HEK293 (cell line): ENCODE measurements around the gene LMBR1.
"Not testable (repeated sequence)": the region's sequence is repeated elsewhere in the genome, so short reads cannot be mapped to it uniquely, and the experiment has no call there.

Experiments used
- CTCF ChIA-PET: fragments of 350-600 bp; formaldehyde crosslinking; extraction: SDS; loops from one replicate; lab custom pipeline; 2021; ENCODE audit warnings: antibody characterized with exemption; lab: Yijun Ruan, JAX
- POLR2A ChIA-PET: fragments of 300-600 bp; formaldehyde crosslinking; extraction: SDS; loops from one replicate; lab custom pipeline; 2020; ENCODE audit warnings: antibody characterized with exemption, inconsistent platforms; lab: Yijun Ruan, JAX
- H3K27ac ChIP-seq: fragments of 200-500 bp; sonication (Bioruptor generic); 2 replicates; pipeline ENCODE4 v1.5.1; 2014; ENCODE audit warnings: low read depth, low read length, control low read depth, inconsistent platforms; ENCODE audit errors: extremely low read depth
- H3K36me3 ChIP-seq, 2 experiments: fragments of 200-500 bp in 1 of 2; sonication (Bioruptor generic) in 1 of 2; 1 replicate in 1 of 2; 2 replicates in 1 of 2; pipeline ENCODE4 v1.5.1; 2014 to 2017; ENCODE audit warnings: inconsistent platforms in 2 of 2, low read length in 2 of 2; ENCODE audit not compliant: control insufficient read depth in 2 of 2, insufficient read depth in 1 of 2
- H3K4me1 ChIP-seq: fragments of 200-500 bp; sonication (Bioruptor generic); 2 replicates; pipeline ENCODE4 v1.5.1; 2014; ENCODE audit warnings: mild to moderate bottlenecking, low read length, inconsistent platforms; ENCODE audit not compliant: control insufficient read depth, insufficient read depth
- H3K4me3 ChIP-seq: 2 replicates; pipeline ENCODE4 v1.5.1; 2011; ENCODE audit warnings: low read depth, mild to moderate bottlenecking, control low read depth, low read length, moderate library complexity
- H3K9me3 ChIP-seq: fragments of 200-500 bp; sonication (Bioruptor generic); 2 replicates; pipeline ENCODE4 v1.5.1; 2014; ENCODE audit warnings: low read depth, low read length, inconsistent platforms; ENCODE audit not compliant: control insufficient read depth, insufficient read depth
- HOXA7 ChIP-seq: sonication (generic); formaldehyde crosslinking; IDR thresholded peaks from 2 replicates; pipeline ENCODE4 v1.8.1; 2022; ENCODE audit warnings: missing genetic modification reagents, borderline replicate concordance
- KLF17 ChIP-seq: fragments of 450-650 bp; formaldehyde crosslinking; IDR thresholded peaks from 2 replicates; pipeline ENCODE4 v1.5.1; 2016; ENCODE audit warnings: missing biosample characterization, missing genetic modification characterization
- PRDM6 ChIP-seq: fragments of 450-650 bp; formaldehyde crosslinking; IDR thresholded peaks from 2 replicates; pipeline ENCODE4 v1.5.1; 2017; ENCODE audit warnings: missing biosample characterization, missing genetic modification characterization
- SP7 ChIP-seq: fragments of 450-650 bp; formaldehyde crosslinking; IDR thresholded peaks from 2 replicates; pipeline ENCODE4 v1.5.1; 2016; ENCODE audit warnings: missing biosample characterization, missing genetic modification characterization
- YY2 ChIP-seq: fragments of 450-650 bp; formaldehyde crosslinking; IDR thresholded peaks from 2 replicates; pipeline ENCODE4 v1.5.1; 2016; ENCODE audit warnings: missing biosample characterization, missing genetic modification characterization
- ZBTB21 ChIP-seq: fragments of 450-650 bp; formaldehyde crosslinking; IDR thresholded peaks from 2 replicates; pipeline ENCODE4 v1.5.1; 2017; ENCODE audit warnings: missing biosample characterization, missing genetic modification characterization
- ZNF354C ChIP-seq: fragments of 450-650 bp; formaldehyde crosslinking; IDR thresholded peaks from 2 replicates; pipeline ENCODE4 v1.5.1; 2016; ENCODE audit warnings: missing biosample characterization, missing genetic modification characterization, low read depth, borderline replicate concordance
- ZNF37A ChIP-seq: fragments of 450-650 bp; IDR thresholded peaks from 2 replicates; pipeline ENCODE4 v1.5.1; 2018; ENCODE audit warnings: missing biosample characterization, missing genetic modification characterization
- ZNF670 ChIP-seq: fragments of 450-650 bp; formaldehyde crosslinking; IDR thresholded peaks from 2 replicates; pipeline ENCODE4 v1.5.1; 2016; ENCODE audit warnings: missing biosample characterization, missing genetic modification characterization, low read depth
- ZNF701 ChIP-seq: fragments of 450-650 bp; formaldehyde crosslinking; IDR thresholded peaks from 2 replicates; pipeline ENCODE4 v1.5.1; 2016; ENCODE audit warnings: missing biosample characterization, missing genetic modification characterization
- ZNF837 ChIP-seq: fragments of 450-650 bp; formaldehyde crosslinking; IDR thresholded peaks from 2 replicates; pipeline ENCODE4 v1.5.1; 2016; ENCODE audit warnings: missing biosample characterization, missing genetic modification characterization
- TF ChIP-seq, protein P1 (sequence below): fragments of 450-650 bp; formaldehyde crosslinking; IDR thresholded peaks from 2 replicates; pipeline ENCODE4 v1.5.1; 2016; ENCODE audit warnings: missing biosample characterization, missing genetic modification characterization, low read depth
- TF ChIP-seq, protein P2 (sequence below): fragments of 450-650 bp; formaldehyde crosslinking; IDR thresholded peaks from 2 replicates; pipeline ENCODE4 v1.5.1; 2016; ENCODE audit warnings: missing biosample characterization, missing genetic modification characterization
- TF ChIP-seq, protein P3 (sequence below): fragments of 450-650 bp; formaldehyde crosslinking; IDR thresholded peaks from 2 replicates; pipeline ENCODE4 v1.5.1; 2016; ENCODE audit warnings: missing biosample characterization, missing genetic modification characterization

LMBR1 gene

GRCh38 chr7:156903232-156903909 lies 10.4 kb upstream of the LMBR1 start (continued):
- TF ChIP-seq KLF17 (tag by site-specific recombination): no peak
- TF ChIP-seq, protein P1, sequence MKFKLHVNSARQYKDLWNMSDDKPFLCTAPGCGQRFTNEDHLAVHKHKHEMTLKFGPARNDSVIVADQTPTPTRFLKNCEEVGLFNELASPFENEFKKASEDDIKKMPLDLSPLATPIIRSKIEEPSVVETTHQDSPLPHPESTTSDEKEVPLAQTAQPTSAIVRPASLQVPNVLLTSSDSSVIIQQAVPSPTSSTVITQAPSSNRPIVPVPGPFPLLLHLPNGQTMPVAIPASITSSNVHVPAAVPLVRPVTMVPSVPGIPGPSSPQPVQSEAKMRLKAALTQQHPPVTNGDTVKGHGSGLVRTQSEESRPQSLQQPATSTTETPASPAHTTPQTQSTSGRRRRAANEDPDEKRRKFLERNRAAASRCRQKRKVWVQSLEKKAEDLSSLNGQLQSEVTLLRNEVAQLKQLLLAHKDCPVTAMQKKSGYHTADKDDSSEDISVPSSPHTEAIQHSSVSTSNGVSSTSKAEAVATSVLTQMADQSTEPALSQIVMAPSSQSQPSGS: no peak
- no peak for TF ChIP-seq ZNF37A (tag by site-specific recombination)
- TF ChIP-seq ZNF354C (tag by site-specific recombination): no peak
- TF ChIP-seq ZNF837 (tag by site-specific recombination): no peak
- TF ChIP-seq, protein P2, sequence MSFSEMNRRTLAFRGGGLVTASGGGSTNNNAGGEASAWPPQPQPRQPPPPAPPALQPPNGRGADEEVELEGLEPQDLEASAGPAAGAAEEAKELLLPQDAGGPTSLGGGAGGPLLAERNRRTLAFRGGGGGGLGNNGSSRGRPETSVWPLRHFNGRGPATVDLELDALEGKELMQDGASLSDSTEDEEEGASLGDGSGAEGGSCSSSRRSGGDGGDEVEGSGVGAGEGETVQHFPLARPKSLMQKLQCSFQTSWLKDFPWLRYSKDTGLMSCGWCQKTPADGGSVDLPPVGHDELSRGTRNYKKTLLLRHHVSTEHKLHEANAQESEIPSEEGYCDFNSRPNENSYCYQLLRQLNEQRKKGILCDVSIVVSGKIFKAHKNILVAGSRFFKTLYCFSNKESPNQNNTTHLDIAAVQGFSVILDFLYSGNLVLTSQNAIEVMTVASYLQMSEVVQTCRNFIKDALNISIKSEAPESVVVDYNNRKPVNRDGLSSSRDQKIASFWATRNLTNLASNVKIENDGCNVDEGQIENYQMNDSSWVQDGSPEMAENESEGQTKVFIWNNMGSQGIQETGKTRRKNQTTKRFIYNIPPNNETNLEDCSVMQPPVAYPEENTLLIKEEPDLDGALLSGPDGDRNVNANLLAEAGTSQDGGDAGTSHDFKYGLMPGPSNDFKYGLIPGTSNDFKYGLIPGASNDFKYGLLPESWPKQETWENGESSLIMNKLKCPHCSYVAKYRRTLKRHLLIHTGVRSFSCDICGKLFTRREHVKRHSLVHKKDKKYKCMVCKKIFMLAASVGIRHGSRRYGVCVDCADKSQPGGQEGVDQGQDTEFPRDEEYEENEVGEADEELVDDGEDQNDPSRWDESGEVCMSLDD: 0 out of 2 replicates have a peak, but pooled peaks have one; percentile 36
- TF ChIP-seq HOXA7 (CRISPR knock-in tag): no peak
- no peak for TF ChIP-seq ZNF670 (tag by site-specific recombination)
- no peak for TF ChIP-seq ZBTB21
- peak; percentile 17; the same call in 1 of the 2 replicates for TF ChIP-seq SP7 (tag by site-specific recombination)
- TF ChIP-seq, all 188 proteins: peak for 11

DNA sequence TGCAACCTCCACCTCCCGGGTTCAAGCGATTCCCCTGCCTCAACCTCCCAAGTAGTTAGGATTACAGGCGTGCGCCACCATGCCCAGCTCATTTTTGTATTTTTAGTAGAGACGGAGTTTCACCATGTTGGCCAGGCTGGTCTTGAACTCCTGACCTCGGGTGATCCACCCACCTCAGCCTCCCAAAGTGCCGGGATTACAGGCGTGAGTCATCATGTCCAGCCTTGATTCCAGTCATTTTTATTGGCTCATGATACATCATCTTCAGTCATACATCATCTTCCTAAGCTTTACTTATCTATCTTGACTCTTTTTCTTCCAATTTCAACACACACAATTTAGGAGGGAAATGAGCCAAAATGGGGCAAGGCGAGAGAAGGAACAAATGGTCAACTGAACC lies 7.1 kb upstream of the LMBR1 start:
- H3K4me3 ChIP-seq, H3K27ac ChIP-seq, CTCF ChIA-PET, H3K4me1 ChIP-seq, H3K36me3 ChIP-seq, POLR2A ChIA-PET, H3K9me3 ChIP-seq: not testable (repeated sequence)

DNA sequence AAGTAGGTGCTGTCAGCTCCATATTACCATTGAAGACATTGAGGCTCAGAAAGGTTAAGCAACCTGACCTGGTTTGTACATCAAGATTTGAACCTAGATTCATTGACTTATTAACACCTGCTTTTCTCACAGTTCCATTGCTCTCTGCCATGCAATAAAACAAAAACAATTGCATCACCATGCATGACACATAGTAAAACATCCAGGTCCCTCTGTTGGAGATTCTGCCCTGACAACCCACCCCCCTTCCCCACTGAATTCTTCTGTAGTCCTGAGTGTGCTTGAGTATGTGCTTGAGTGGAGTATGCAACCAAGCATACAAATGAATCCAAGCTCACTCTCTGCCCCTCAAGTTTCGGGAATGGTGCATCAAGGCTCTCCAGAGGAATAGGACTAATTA lies 6.0 kb upstream of the LMBR1 start:
- TF ChIP-seq PRDM6 (tag by site-specific recombination): no peak
- no peak for TF ChIP-seq ZNF701 (tag by site-specific recombination)
- no peaks in the 10 kb centered on the region for H3K36me3 ChIP-seq
- H3K27ac ChIP-seq: no peak overlapping the region
- H3K9me3 ChIP-seq: no peaks in the 10 kb centered on the region
- H3K4me3 ChIP-seq: no peak overlapping the region
- CTCF ChIA-PET: no interaction called here
- POLR2A ChIA-PET: interaction anchor here (0.7 kb wide), 1 partner anchor 75 kb away, joined by 3 read pairs; no protein-coding TSS in a partner anchor
- no peaks in the 10 kb centered on the region for H3K4me1 ChIP-seq

- CTCF ChIA-PET: no interaction called here
- TF ChIP-seq YY2 (tag by site-specific recombination): no peak
- TF ChIP-seq, protein P3, sequence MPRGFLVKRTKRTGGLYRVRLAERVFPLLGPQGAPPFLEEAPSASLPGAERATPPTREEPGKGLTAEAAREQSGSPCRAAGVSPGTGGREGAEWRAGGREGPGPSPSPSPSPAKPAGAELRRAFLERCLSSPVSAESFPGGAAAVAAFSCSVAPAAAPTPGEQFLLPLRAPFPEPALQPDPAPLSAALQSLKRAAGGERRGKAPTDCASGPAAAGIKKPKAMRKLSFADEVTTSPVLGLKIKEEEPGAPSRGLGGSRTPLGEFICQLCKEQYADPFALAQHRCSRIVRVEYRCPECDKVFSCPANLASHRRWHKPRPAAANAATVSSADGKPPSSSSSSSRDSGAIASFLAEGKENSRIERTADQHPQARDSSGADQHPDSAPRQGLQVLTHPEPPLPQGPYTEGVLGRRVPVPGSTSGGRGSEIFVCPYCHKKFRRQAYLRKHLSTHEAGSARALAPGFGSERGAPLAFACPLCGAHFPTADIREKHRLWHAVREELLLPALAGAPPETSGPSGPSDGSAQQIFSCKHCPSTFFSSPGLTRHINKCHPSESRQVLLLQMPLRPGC (tag by site-specific recombination): no peak
- POLR2A ChIA-PET: no interaction called here
- H3K27ac ChIP-seq: no peak overlapping the region
- no peak overlapping the region for H3K4me3 ChIP-seq
- H3K36me3 ChIP-seq: no peaks in the 10 kb centered on the region
- H3K9me3 ChIP-seq: no peaks in the 10 kb centered on the region
- no peaks in the 10 kb centered on the region for H3K4me1 ChIP-seq
Measured at GRCh38 chr7:156897673-156898072, 4.7 kb upstream of the LMBR1 start.
